GM11168 (cell line): ENCODE data around the gene MYL2.

ENCODE experiments used
- in situ Hi-C: fragments of 300-500 bp; cut with MboI; formaldehyde crosslinking; loops from one replicate; pipeline ENCODE4 v1.12.0; 2022; ENCODE audit warnings: low sequenced_read_pairs; ENCODE audit not compliant: unreplicated experiment

The MYL2 gene

DNA sequence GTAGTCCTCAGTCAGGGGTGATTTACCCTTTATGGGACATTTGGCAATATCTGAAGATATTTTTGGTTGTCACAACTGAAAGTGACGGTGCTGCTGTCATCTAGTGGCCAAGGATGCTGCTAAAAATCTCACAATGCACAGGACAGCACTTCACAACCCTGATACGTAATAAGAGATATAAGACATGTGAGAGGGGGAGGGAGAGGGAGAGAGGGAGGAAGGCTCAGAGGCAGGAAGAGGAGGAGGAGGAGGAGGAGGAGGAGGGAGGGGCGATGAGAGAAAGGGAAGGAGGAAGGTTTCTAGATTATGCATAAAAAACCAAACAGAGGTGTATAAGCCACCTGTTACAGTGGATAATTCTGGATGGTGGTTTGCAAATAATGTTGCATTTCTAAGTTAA lies 14.3 kb downstream of the MYL2 start:
- in situ Hi-C loops = no loop called here

DNA sequence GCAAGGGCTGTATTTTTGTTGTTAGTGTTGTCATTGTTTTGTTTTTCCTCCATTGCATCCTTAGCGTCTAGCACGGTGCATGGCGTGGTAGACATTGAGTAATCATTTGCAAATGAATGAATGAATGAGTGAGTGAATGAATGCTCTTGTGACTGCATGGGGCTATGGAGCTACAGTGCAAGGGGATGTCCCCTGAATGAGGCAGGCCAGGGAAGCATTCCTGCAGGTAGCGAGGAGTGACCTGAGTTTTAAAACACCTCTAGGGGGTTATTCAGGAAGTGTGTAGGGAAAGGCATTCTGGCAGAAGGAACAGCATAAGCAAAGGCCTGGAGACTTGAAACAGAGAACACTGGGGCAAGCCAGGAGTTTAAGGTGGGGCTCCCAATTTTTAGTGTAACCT lies 16.9 kb downstream of the MYL2 start:
- in situ Hi-C loops = no loop called here

DNA sequence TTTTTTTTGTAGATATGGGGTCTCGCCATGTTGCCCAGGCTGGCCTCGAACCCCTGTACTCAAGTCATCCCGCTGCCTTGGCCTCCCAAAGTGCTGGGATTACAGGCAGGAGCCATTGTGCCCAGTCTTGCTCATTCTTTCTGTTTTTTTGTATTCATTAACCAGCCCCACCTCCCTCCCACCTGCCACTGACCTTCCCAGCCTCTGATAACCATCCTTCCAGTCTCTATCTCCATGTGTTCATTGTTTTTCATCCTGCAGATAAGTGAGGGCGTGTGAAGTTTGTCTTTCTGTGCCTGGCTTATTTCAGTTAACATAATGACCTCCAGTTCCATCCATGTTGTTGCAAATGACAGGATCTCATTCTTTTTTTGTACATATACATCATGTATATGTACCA lies 19.0 kb downstream of the MYL2 start:
- in situ Hi-C loops = no loop called here

GRCh38 chr12:110896559-110896958 lies 23.8 kb downstream of the MYL2 start:
- in situ Hi-C loops = no loop called here

- in situ Hi-C loops = no loop called here
Measured at GRCh38 chr12:110893956-110894355, 26.4 kb downstream of the MYL2 start.

GRCh38 chr12:110889361-110889760 lies 31.0 kb downstream of the MYL2 start:
- in situ Hi-C loops = no loop called here

- in situ Hi-C loops = no loop called here
Measured at GRCh38 chr12:110888256-110888991, 32.0 kb downstream of the MYL2 start.

- in situ Hi-C loops = no loop called here
Measured at GRCh38 chr12:110885152-110885840, 35.1 kb downstream of the MYL2 start.

DNA sequence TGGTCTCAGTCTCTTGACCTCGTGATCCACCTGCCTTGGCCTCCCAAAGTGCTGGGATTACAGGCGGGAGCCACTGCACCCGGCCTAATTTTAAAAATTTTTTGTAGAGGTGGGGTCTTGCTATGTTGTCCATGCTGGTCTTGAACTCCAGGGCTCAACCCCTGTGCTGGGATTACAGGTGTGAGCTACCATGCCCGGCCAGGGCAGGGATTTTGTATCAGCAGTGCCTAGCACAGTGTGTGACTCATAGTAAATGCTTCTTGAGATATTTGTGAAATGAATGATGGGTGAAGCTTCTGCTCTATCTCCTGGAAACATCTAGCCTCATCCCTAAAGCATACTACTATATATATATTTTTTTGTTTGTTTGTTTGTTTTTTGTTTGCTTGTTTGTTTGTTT lies 37.1 kb downstream of the MYL2 start:
- in situ Hi-C loops = no loop called here

DNA sequence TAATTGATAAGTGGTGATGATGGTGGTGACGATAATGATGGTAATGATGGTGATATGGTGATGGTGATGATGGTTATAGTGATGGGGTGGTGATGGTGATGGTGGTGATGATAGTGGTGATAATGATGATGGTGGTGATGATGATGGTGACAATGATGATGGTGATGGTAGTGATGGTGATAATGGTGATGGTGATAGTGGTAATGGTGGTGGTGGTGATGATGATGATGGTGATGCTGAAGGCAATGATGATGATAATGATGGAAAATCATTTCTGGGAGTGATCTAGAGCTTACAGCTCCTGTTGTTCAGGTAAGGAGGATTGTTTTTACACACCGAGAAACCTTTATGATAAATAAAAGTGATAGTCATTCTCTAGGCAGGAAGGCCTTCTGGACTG lies 39.7 kb downstream of the MYL2 start:
- in situ Hi-C loops = no loop called here

- in situ Hi-C loops = no loop called here
Measured at GRCh38 chr12:110874781-110875180, 45.6 kb downstream of the MYL2 start.

GRCh38 chr12:110874351-110874750 lies 46.0 kb downstream of the MYL2 start:
- in situ Hi-C loops = no loop called here

- in situ Hi-C loops = no loop called here
Measured at GRCh38 chr12:110872100-110872499, 48.3 kb downstream of the MYL2 start.

GRCh38 chr12:110869803-110870202 lies 50.6 kb downstream of the MYL2 start:
- in situ Hi-C loops = no loop called here

DNA sequence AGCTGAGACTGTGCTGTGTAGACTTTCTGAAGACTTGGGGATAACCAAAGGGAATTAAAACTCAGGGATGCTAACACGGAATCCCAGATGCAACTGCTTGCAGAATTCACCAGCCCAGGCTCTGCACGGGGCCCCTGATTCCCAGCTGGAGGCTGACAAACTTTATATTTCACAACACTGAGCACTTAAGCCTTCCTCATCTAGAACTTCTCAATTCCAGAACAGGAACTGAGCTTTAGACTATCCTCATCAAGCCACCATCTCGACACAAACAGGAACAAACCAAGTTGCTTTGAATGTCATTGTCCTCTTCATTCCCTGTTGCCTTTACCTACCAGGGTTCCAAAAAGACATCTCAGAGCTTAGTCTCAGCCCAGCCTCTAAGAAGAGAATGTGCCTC lies 51.4 kb downstream of the MYL2 start:
- in situ Hi-C loops = no loop called here

- in situ Hi-C loops = no loop called here
Measured at GRCh38 chr12:110865521-110865920, 54.9 kb downstream of the MYL2 start.

DNA sequence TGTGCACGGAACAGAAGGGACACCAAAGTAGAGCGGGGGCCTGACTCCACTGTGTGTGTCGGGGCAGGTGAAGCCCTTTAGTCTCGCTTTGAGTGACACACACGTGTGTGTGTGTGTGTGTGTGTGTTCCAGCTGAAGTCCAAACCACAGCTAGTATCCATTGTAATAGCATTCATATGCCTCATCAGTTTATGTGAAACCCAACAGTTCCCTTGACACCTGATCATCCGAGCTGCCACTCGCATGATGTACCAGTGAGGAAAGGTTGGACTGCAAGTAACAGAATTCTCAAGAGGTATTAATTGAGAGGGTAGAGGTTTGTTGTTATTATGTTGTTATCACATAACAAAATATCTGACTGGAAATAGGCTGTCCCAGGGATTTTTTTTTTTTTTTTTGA lies 57.2 kb downstream of the MYL2 start:
- in situ Hi-C loops = no loop called here

DNA sequence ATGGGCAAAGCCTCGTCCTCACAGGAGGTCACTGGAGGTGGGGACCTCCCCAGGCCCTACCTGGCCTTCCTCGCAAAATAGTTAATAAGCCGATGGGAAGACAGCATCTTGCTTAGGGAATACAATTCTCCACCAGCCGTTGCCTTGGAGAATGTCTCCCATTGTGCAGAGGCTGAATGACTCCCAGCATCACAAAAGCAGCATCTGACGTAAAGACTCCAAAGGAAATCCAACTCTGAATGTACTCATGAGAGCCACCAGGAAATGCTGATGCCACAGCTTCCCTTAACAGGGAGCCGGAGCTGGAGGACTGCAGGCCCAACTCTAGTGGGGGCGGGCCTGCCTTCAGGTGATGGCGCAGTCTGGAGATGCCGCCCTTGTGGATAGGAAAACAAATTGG lies 58.0 kb downstream of the MYL2 start:
- in situ Hi-C loops = no loop called here

DNA sequence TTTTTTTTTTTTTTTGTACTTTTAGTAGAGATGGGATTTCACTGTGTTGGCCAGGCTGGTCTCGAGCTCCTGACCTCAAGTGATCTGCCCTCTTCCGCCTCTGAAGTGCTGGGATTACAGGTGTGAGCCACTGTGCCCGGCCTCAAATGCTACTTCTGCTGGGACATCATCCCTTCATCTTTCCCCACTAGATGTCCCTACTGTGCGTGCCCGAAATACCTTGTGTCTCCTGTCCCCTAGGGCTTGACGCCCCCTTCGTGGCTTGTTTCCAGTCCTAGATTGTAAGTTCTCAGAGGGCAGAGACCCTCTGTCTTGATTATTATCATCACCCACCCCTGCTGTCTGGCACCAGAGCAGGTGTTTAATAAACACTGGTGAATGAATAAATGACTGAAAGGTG lies 58.6 kb downstream of the MYL2 start:
- in situ Hi-C loops = no loop called here
